Fibroblast of pulmonary artery (primary cell): ENCODE measurements around the gene NFASC.
A peak's percentile ranks its signal among the peaks of the same experiment; 100 is the strongest.

Experiments
- DNase-seq: peaks from one replicate; pipeline ENCODE4 v3.0.0-alpha.2; 2010; ENCODE audit warnings: low read depth
- H3K4me3 ChIP-seq: replicated peaks from 2 replicates; pipeline ENCODE4 v1.5.1; 2011; ENCODE audit warnings: low read depth, mild to moderate bottlenecking, control low read depth, low read length, moderate library complexity
- TF ChIP-seq, protein P1 (sequence below): IDR thresholded peaks from 2 replicates; pipeline ENCODE4 v1.5.1; 2011; ENCODE audit warnings: mild to moderate bottlenecking, control low read depth, low read length, inconsistent platforms; ENCODE audit errors: missing control alignments

The NFASC gene

GRCh38 chr1:204831186-204831585 lies 39.5 kb upstream of the NFASC start:
- no peak for DNase-seq
- TF ChIP-seq, protein P1, sequence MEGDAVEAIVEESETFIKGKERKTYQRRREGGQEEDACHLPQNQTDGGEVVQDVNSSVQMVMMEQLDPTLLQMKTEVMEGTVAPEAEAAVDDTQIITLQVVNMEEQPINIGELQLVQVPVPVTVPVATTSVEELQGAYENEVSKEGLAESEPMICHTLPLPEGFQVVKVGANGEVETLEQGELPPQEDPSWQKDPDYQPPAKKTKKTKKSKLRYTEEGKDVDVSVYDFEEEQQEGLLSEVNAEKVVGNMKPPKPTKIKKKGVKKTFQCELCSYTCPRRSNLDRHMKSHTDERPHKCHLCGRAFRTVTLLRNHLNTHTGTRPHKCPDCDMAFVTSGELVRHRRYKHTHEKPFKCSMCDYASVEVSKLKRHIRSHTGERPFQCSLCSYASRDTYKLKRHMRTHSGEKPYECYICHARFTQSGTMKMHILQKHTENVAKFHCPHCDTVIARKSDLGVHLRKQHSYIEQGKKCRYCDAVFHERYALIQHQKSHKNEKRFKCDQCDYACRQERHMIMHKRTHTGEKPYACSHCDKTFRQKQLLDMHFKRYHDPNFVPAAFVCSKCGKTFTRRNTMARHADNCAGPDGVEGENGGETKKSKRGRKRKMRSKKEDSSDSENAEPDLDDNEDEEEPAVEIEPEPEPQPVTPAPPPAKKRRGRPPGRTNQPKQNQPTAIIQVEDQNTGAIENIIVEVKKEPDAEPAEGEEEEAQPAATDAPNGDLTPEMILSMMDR: no peak
- no peak overlapping the region for H3K4me3 ChIP-seq

- no peak overlapping the region for H3K4me3 ChIP-seq
- TF ChIP-seq, protein P1: no peak
Measured at GRCh38 chr1:204834336-204834735, 36.3 kb upstream of the NFASC start.

GRCh38 chr1:204834752-204835151 lies 35.9 kb upstream of the NFASC start:
- TF ChIP-seq, protein P1: no peak
- H3K4me3 ChIP-seq: no peak overlapping the region
- DNase-seq: no peak

More at GRCh38 chr1:204834336-204834735, 36.3 kb upstream of the NFASC start:
- no peak for DNase-seq

GRCh38 chr1:204835737-204836136 lies 34.9 kb upstream of the NFASC start:
- TF ChIP-seq, protein P1: no peak
- no peak for DNase-seq
- H3K4me3 ChIP-seq: no peak overlapping the region

DNA sequence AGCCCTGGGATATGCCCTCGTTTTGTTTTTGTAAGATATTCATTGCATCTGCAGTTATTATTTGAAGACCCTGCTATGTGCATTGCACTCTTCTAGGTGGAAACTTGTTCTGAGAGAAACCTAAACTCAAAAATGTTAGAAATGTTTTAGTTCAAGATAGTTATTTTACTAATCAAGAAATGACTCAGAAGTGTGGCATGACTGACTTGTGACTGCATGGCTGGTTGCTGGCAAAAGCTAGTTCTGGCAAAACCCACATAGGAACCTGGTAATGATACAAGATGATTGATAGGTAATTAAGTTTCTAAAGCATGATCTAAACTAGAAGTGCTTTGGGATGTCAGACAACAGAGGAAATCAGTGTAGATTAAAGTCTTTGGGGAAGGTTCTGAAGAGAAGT lies 33.8 kb upstream of the NFASC start:
- TF ChIP-seq, protein P1: no peak
- no peak overlapping the region for H3K4me3 ChIP-seq
- DNase-seq: no peak

- H3K4me3 ChIP-seq: no peak overlapping the region
- TF ChIP-seq, protein P1: no peak
- DNase-seq: peak; percentile 71
Measured at GRCh38 chr1:204837440-204838084, 33.1 kb upstream of the NFASC start.

DNA sequence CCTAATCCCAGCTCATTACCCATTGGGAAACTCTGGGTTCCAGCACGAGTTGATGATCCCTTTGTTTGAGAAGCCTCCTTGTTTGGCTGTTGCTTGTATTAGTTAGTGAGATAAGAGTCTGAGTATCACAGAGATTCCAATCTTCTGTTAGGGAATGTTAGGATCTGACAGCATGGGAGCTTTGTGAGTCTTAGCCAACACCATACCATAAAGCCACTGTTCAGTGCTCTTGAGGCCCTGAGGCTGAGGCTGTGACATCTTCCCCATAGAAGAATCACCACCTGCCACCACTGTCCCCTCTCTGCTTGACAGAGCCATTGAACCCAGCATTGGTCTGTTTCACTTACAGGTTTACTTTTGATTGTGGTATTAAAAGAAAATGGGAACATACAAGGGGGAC lies 29.3 kb upstream of the NFASC start:
- no peak for DNase-seq
- H3K4me3 ChIP-seq: no peak overlapping the region
- TF ChIP-seq, protein P1: no peak
